Measurements from ENCODE around the gene LDLRAD3.

The LDLRAD3 gene

GRCh38 chr11:36097219-36097650, 153.4 kb downstream of the LDLRAD3 start:
- DNase-seq (ENCODE audit: extremely low spot score): no peak
- TF ChIP-seq PKNOX1 (IDR thresholded peaks at IDR 0.05) (no peak), HDGF (IDR thresholded peaks at IDR 0.05; ENCODE audit: borderline replicate concordance) (no peak), ARNT (IDR thresholded peaks at IDR 0.05) (no peak), NFRKB (IDR thresholded peaks at IDR 0.05) (no peak), FOXA1 (IDR thresholded peaks at IDR 0.05) (no peak), FOXK2 (IDR thresholded peaks at IDR 0.05) (no peak), TARDBP (IDR thresholded peaks at IDR 0.05) (no peak), SUZ12 (IDR thresholded peaks at IDR 0.05) (no peak)
- CTCF ChIA-PET: no interaction called here
- POLR2A ChIA-PET: no interaction called here

GRCh38 chr11:36098087-36098486, 154.2 kb downstream of the LDLRAD3 start:
- no peak for TF ChIP-seq L3MBTL2 (conservative IDR thresholded peaks at IDR 0.05)
- no peak for TF ChIP-seq FOXK2 (IDR thresholded peaks at IDR 0.05)
- DNase-seq (ENCODE audit: extremely low spot score): no peak
- CTCF ChIA-PET: no interaction called here
- POLR2A ChIA-PET: no interaction called here

- DNase-seq (ENCODE audit: extremely low spot score): no peak
- POLR2A ChIA-PET: no interaction called here
Measured at GRCh38 chr11:36098853-36099375, 155.1 kb downstream of the LDLRAD3 start.

GRCh38 chr11:36101466-36101865, 157.6 kb downstream of the LDLRAD3 start:
- TF ChIP-seq FOXM1 (IDR thresholded peaks at IDR 0.05; ENCODE audit: borderline replicate concordance) (no peak), SP1 (IDR thresholded peaks at IDR 0.05) (no peak), L3MBTL2 (conservative IDR thresholded peaks at IDR 0.05) (no peak), HDGF (IDR thresholded peaks at IDR 0.05; ENCODE audit: borderline replicate concordance) (no peak), BHLHE40 (IDR thresholded peaks at IDR 0.05; ENCODE audit: borderline replicate concordance) (no peak), FOXK2 (IDR thresholded peaks at IDR 0.05) (no peak), TARDBP (IDR thresholded peaks at IDR 0.05) (no peak), LEF1 (IDR thresholded peaks at IDR 0.05; ENCODE audit: borderline replicate concordance) (no peak), SUZ12 (IDR thresholded peaks at IDR 0.05) (no peak)
- ChIA-PET CTCF (interaction anchor here (0.7 kb wide), 1 partner anchor 280 kb away, joined by 3 read pairs; no protein-coding TSS in a partner anchor), POLR2A (no interaction called here)
- DNase-seq (ENCODE audit: extremely low spot score): no peak

More at GRCh38 chr11:36098853-36099375, 155.1 kb downstream of the LDLRAD3 start:
- TF ChIP-seq CTBP1 (IDR thresholded peaks at IDR 0.05; ENCODE audit: borderline replicate concordance) (no peak), ARNT (IDR thresholded peaks at IDR 0.05) (no peak), FOXA1 (IDR thresholded peaks at IDR 0.05) (no peak), HDGF (IDR thresholded peaks at IDR 0.05; ENCODE audit: borderline replicate concordance) (no peak), BHLHE40 (IDR thresholded peaks at IDR 0.05; ENCODE audit: borderline replicate concordance) (no peak), TARDBP (IDR thresholded peaks at IDR 0.05) (no peak), LEF1 (IDR thresholded peaks at IDR 0.05; ENCODE audit: borderline replicate concordance) (no peak), ZNF384 (IDR thresholded peaks at IDR 0.05) (no peak), SP1 (IDR thresholded peaks at IDR 0.05) (no peak), NFRKB (IDR thresholded peaks at IDR 0.05) (no peak), SUZ12 (IDR thresholded peaks at IDR 0.05) (no peak), PKNOX1 (IDR thresholded peaks at IDR 0.05) (no peak), ELF4 (IDR thresholded peaks at IDR 0.05) (no peak), FOXM1 (IDR thresholded peaks at IDR 0.05; ENCODE audit: borderline replicate concordance) (no peak), FOXK2 (IDR thresholded peaks at IDR 0.05) (no peak), L3MBTL2 (conservative IDR thresholded peaks at IDR 0.05) (no peak)
- CTCF ChIA-PET: no interaction called here

- TF ChIP-seq FOXA1 (IDR thresholded peaks at IDR 0.05): no peak
- TF ChIP-seq CTBP1 (IDR thresholded peaks at IDR 0.05; ENCODE audit: borderline replicate concordance): no peak
- no peak for DNase-seq (ENCODE audit: extremely low spot score)
- POLR2A ChIA-PET: no interaction called here
- CTCF ChIA-PET: no interaction called here
Measured at GRCh38 chr11:36102868-36103267, 159.0 kb downstream of the LDLRAD3 start.

GRCh38 chr11:36103933-36104530, 160.2 kb downstream of the LDLRAD3 start:
- DNase-seq (ENCODE audit: extremely low spot score): no peak
- TF ChIP-seq SUZ12 (IDR thresholded peaks at IDR 0.05): no peak
- TF ChIP-seq ARNT (IDR thresholded peaks at IDR 0.05): no peak
- TF ChIP-seq FOXA1 (IDR thresholded peaks at IDR 0.05): no peak
- TF ChIP-seq NFRKB (IDR thresholded peaks at IDR 0.05): no peak
- no peak for TF ChIP-seq ELF4 (IDR thresholded peaks at IDR 0.05)
- no peak for TF ChIP-seq HDGF (IDR thresholded peaks at IDR 0.05; ENCODE audit: borderline replicate concordance)
- no peak for TF ChIP-seq BHLHE40 (IDR thresholded peaks at IDR 0.05; ENCODE audit: borderline replicate concordance)
- no peak for TF ChIP-seq LEF1 (IDR thresholded peaks at IDR 0.05; ENCODE audit: borderline replicate concordance)
- TF ChIP-seq SP1 (IDR thresholded peaks at IDR 0.05): no peak
- no peak for TF ChIP-seq FOXM1 (IDR thresholded peaks at IDR 0.05; ENCODE audit: borderline replicate concordance)
- no peak for TF ChIP-seq TARDBP (IDR thresholded peaks at IDR 0.05)
- TF ChIP-seq L3MBTL2 (conservative IDR thresholded peaks at IDR 0.05): no peak
- no peak for TF ChIP-seq ZNF384 (IDR thresholded peaks at IDR 0.05)
- no peak for TF ChIP-seq FOXK2 (IDR thresholded peaks at IDR 0.05)
- POLR2A ChIA-PET: no interaction called here
- CTCF ChIA-PET: no interaction called here

GRCh38 chr11:36104660-36104992, 160.8 kb downstream of the LDLRAD3 start:
- no peak for TF ChIP-seq LEF1 (IDR thresholded peaks at IDR 0.05; ENCODE audit: borderline replicate concordance)
- TF ChIP-seq ELF4 (IDR thresholded peaks at IDR 0.05): no peak
- TF ChIP-seq FOXA1 (IDR thresholded peaks at IDR 0.05): no peak
- no peak for TF ChIP-seq CTBP1 (IDR thresholded peaks at IDR 0.05; ENCODE audit: borderline replicate concordance)
- no peak for TF ChIP-seq TARDBP (IDR thresholded peaks at IDR 0.05)
- ChIA-PET POLR2A (no interaction called here), CTCF (interaction anchor here (0.6 kb wide), 1 partner anchor 9 kb away, joined by 5 read pairs; no protein-coding TSS in a partner anchor)
- DNase-seq (ENCODE audit: extremely low spot score): no peak

All from HEK293T (cell line).